Measurements from ENCODE around the gene COL9A1. TPM values are rescaled to one million over a fixed set of nuclear protein-coding genes. Genes with fewer than 3 reads are reported as not detected.

Gene COL9A1
- total and polyA plus RNA-seq, 9 of the 15 experiments (the other 6 are each of a cell fraction or from before 2014, with no cell fraction given) = 0.01 to 0.13 (median 0.06) TPM; not detected in 1

DNA sequence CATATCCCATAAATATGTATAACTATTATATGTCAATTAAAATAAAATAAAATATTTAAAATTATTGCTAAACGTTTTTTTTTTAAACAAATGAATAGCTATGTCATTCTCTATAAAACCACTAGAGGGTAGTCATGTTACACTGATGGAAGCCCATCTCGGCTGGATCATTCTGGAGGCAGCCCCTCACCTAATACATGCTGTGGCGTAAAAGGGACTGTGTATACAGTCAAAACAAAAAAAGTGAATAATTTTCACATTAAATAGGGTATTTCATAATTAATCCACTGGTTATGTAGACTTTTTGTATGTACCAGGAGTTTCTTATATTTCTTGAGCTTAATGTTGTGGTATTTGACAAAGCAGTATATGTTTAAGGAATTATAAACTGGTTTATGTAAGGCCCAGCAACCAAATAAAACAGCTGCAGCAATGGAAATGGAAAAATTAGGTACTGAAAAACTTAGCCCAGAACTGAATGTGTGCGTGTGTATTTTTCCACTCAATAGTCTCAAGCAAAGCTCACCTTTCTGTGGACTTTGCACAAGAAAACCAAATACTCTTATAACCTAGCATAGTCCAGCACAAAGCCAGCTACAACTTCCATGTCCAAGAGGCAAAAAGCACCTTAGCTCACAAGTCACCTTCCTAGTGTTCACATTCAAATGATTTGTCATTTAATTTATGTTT lies 81.7 kb downstream of the COL9A1 start (continued):
- TF ChIP-seq NFIX (CRISPR knock-in tag; IDR thresholded peaks at IDR 0.05; ENCODE audit: low read depth) (no peak), RFX7 (CRISPR knock-in tag; IDR thresholded peaks at IDR 0.05) (no peak), SAFB2 (IDR thresholded peaks at IDR 0.05; ENCODE audit: borderline replicate concordance, low read depth, low read length, severe bottlenecking) (no peak), ZKSCAN8 (CRISPR knock-in tag; IDR thresholded peaks at IDR 0.05) (no peak), ZSCAN29 (IDR thresholded peaks at IDR 0.05) (no peak), PHTF2 (CRISPR knock-in tag; IDR thresholded peaks at IDR 0.05) (no peak), ZC3H4 (CRISPR knock-in tag; IDR thresholded peaks at IDR 0.05; ENCODE audit: borderline replicate concordance) (no peak), NFE2 (IDR thresholded peaks at IDR 0.05; ENCODE audit: low read depth) (0 out of 2 replicates have a peak, but pooled peaks have one; percentile 16), SMARCE1 (IDR thresholded peaks at IDR 0.05) (no peak), STAT5B (CRISPR knock-in tag; IDR thresholded peaks at IDR 0.05) (no peak), MYC (IDR thresholded peaks at IDR 0.05; ENCODE audit: low read depth, low read length) (no peak), MYC (CRISPR knock-in tag; IDR thresholded peaks at IDR 0.05; ENCODE audit: borderline replicate concordance, low read depth) (no peak), FOSL1 (tag; conservative IDR thresholded peaks at IDR 0.05) (no peak), E2F3 (CRISPR knock-in tag; IDR thresholded peaks at IDR 0.05) (no peak), SFPQ (IDR thresholded peaks at IDR 0.05; ENCODE audit: low read depth, low read length) (no peak), SETDB1 (IDR thresholded peaks at IDR 0.05; ENCODE audit: low read length) (no peak), DACH1 (IDR thresholded peaks at IDR 0.05; ENCODE audit: partially characterized antibody) (no peak), MBD2 (IDR thresholded peaks at IDR 0.05; ENCODE audit: borderline replicate concordance, low read depth) (no peak), ELF2 (CRISPR knock-in tag; IDR thresholded peaks at IDR 0.05) (no peak), ZNF3 (CRISPR knock-in tag; IDR thresholded peaks at IDR 0.05) (no peak), SMARCC2 (IDR thresholded peaks at IDR 0.05; ENCODE audit: low read depth) (no peak), NCOR1 (IDR thresholded peaks at IDR 0.05) (no peak), RAD21 (CRISPR knock-in tag; conservative IDR thresholded peaks at IDR 0.05 in 1 of 2, IDR thresholded peaks at IDR 0.05 in 1 of 2) (peak; percentile 76 to 79)
- TF ChIP-seq, protein P1, sequence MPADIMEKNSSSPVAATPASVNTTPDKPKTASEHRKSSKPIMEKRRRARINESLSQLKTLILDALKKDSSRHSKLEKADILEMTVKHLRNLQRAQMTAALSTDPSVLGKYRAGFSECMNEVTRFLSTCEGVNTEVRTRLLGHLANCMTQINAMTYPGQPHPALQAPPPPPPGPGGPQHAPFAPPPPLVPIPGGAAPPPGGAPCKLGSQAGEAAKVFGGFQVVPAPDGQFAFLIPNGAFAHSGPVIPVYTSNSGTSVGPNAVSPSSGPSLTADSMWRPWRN (IDR thresholded peaks at IDR 0.05; ENCODE audit: low read depth) = no peak
- TF ChIP-seq, protein P2, sequence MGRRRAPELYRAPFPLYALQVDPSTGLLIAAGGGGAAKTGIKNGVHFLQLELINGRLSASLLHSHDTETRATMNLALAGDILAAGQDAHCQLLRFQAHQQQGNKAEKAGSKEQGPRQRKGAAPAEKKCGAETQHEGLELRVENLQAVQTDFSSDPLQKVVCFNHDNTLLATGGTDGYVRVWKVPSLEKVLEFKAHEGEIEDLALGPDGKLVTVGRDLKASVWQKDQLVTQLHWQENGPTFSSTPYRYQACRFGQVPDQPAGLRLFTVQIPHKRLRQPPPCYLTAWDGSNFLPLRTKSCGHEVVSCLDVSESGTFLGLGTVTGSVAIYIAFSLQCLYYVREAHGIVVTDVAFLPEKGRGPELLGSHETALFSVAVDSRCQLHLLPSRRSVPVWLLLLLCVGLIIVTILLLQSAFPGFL (CRISPR knock-in tag; IDR thresholded peaks at IDR 0.05) = no peak
- TF ChIP-seq, protein P3, sequence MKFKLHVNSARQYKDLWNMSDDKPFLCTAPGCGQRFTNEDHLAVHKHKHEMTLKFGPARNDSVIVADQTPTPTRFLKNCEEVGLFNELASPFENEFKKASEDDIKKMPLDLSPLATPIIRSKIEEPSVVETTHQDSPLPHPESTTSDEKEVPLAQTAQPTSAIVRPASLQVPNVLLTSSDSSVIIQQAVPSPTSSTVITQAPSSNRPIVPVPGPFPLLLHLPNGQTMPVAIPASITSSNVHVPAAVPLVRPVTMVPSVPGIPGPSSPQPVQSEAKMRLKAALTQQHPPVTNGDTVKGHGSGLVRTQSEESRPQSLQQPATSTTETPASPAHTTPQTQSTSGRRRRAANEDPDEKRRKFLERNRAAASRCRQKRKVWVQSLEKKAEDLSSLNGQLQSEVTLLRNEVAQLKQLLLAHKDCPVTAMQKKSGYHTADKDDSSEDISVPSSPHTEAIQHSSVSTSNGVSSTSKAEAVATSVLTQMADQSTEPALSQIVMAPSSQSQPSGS (CRISPR knock-in tag; IDR thresholded peaks at IDR 0.05) = no peak

Measured in K562 (cell line).